Upper lobe of right lung (tissue), 1 donor: ENCODE data around the gene DPP6. TPM values are rescaled to one million over a fixed set of nuclear protein-coding genes. Genes with fewer than 3 reads are reported as not detected.

Experiments used
- ATAC-seq: fragments of 200-7000 bp; cut with Tn5 transposase; one replicate; pipeline ENCODE4 v1.9.1; 2020; ENCODE audit warnings: mild to moderate bottlenecking, moderate library complexity
- DNase-seq: peaks from one replicate; pipeline ENCODE4 v3.0.0-alpha.2; 2020
- H3K27ac ChIP-seq: fragments of 200-600 bp; one replicate; pipeline ENCODE4 v1.8.0; 2022
- H3K27me3 ChIP-seq: fragments of 200-600 bp; one replicate; pipeline ENCODE4 v1.8.0; 2022; ENCODE audit warnings: mild to moderate bottlenecking
- H3K36me3 ChIP-seq: fragments of 200-600 bp; one replicate; pipeline ENCODE4 v1.8.0; 2022
- H3K4me1 ChIP-seq: fragments of 200-600 bp; one replicate; pipeline ENCODE4 v1.8.0; 2022
- H3K4me3 ChIP-seq: fragments of 200-600 bp; one replicate; pipeline ENCODE4 v1.8.0; 2022; ENCODE audit warnings: mild to moderate bottlenecking
- H3K9me3 ChIP-seq: fragments of 200-600 bp; one replicate; pipeline ENCODE4 v1.8.0; 2022
- CTCF ChIP-seq: fragments of 200-600 bp; IDR thresholded peaks from one replicate; pipeline ENCODE4 v1.8.0; 2022; ENCODE audit warnings: antibody characterized with exemption
- intact Hi-C: fragments of 100-400 bp; cut with DNase I; formaldehyde crosslinking; loops from one replicate; pipeline ENCODE4 v1.11.0; 2022
- total RNA-seq: library from RNA; stranded (reverse); fragmentation: NEBNext Ultra II Directional; extraction: Animal tissue kit (Norgen Biotek cat#: 25700); gene quantifications from one replicate; pipeline ENCODE4 v1.2.1, GENCODE V29; 2021
- donor health status: DM: no; HTN: yes; CAD: no; lungs with severe emphysema.

DPP6 gene
- total RNA-seq, 1 donor from 2014 or later = 1.6 TPM

DNA sequence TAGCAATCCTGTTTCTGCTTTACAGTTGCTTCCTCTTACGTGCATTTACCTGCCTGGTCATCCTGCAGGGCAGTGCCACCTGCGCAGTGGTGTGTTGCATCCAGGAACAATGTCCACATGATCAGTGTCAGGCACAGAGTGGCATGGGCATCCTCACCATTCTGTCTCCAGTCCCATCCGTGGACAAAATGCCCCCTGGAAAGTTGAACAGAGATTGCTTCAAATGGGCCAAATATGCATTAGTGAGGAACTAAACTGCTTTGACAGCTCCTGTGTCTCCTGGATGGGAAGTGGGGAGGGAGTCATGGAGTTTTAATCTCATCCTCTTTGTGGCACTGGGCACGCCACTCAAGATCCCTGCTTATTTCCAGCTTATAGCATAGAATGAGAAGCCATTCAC, 151.8 kb downstream of the DPP6 start:
- Histone ChIP-seq H3K9me3 (no peaks in the 10 kb centered on the region), H3K4me1 (no peaks in the 10 kb centered on the region), H3K4me3 (no peak overlapping the region), H3K36me3 (no peaks in the 10 kb centered on the region), H3K27me3 (no peaks in the 10 kb centered on the region), H3K27ac (no peak overlapping the region)
- intact Hi-C loops = no loop called here
- DNase-seq (no peak), ATAC-seq (no peak)
- no peak for TF ChIP-seq CTCF

DNA sequence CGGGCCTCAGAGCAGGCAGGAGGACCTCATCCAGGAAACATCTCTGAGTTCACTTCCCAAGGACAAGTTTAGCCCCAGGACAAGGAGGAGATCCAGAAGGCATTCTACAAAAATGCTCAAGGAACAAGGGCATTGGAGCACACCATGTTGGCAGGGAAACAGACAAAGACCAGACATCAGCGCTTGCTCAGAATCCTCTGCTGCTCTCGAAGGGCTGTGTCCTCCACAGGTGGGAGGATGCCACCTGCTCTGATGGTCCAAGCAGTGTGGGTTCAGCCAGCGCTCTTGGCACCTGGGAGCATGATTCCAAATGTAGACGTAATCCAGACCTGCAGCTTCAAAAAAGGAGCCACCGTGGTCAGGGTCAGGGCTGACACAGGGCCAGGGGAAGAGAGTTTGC, 160.7 kb downstream of the DPP6 start:
- TF ChIP-seq CTCF = no peak
- ATAC-seq (no peak), DNase-seq (no peak)
- Histone ChIP-seq H3K36me3 (no peaks in the 10 kb centered on the region), H3K27ac (no peak overlapping the region), H3K4me1 (no peaks in the 10 kb centered on the region), H3K4me3 (no peak overlapping the region), H3K9me3 (no peaks in the 10 kb centered on the region), H3K27me3 (no peaks in the 10 kb centered on the region)
- intact Hi-C loops = no loop called here

GRCh38 chr7:154217688-154218340, 165.6 kb downstream of the DPP6 start:
- no peak for TF ChIP-seq CTCF
- Histone ChIP-seq H3K4me3 (no peak overlapping the region), H3K27ac (no peak overlapping the region), H3K36me3 (no peaks in the 10 kb centered on the region), H3K27me3 (no peaks in the 10 kb centered on the region), H3K4me1 (no peaks in the 10 kb centered on the region), H3K9me3 (no peaks in the 10 kb centered on the region)
- DNase-seq (no peak), ATAC-seq (no peak)
- intact Hi-C loops = no loop called here

GRCh38 chr7:154231732-154232131, 179.5 kb downstream of the DPP6 start:
- ATAC-seq = peak; percentile 24
- H3K9me3 ChIP-seq = peaks cover 4% of the 10 kb centered on the region
- no peaks in the 10 kb centered on the region for H3K36me3 ChIP-seq
- no peak for TF ChIP-seq CTCF
- intact Hi-C loops = no loop called here
- no peak overlapping the region for H3K27ac ChIP-seq
- no peaks in the 10 kb centered on the region for H3K4me1 ChIP-seq
- DNase-seq = no peak
- H3K4me3 ChIP-seq = no peak overlapping the region
- no peaks in the 10 kb centered on the region for H3K27me3 ChIP-seq

GRCh38 chr7:154232700-154233099, 180.5 kb downstream of the DPP6 start:
- no peak for TF ChIP-seq CTCF
- ATAC-seq = no peak
- Histone ChIP-seq H3K4me3 (no peak overlapping the region), H3K36me3 (no peaks in the 10 kb centered on the region), H3K9me3 (peaks cover 4% of the 10 kb centered on the region), H3K4me1 (no peaks in the 10 kb centered on the region), H3K27ac (no peak overlapping the region), H3K27me3 (no peaks in the 10 kb centered on the region)
- intact Hi-C loops = no loop called here
- no peak for DNase-seq

- Histone ChIP-seq H3K4me1 (no peaks in the 10 kb centered on the region), H3K27ac (no peak overlapping the region), H3K27me3 (no peaks in the 10 kb centered on the region), H3K36me3 (no peaks in the 10 kb centered on the region), H3K4me3 (no peak overlapping the region), H3K9me3 (peaks cover 11% of the 10 kb centered on the region)
- no peak for TF ChIP-seq CTCF
- intact Hi-C loops = no loop called here
- ATAC-seq (no peak), DNase-seq (no peak)
Measured at GRCh38 chr7:154241988-154242387, 189.8 kb downstream of the DPP6 start.
